ENCODE results near the gene AK4.

DNA sequence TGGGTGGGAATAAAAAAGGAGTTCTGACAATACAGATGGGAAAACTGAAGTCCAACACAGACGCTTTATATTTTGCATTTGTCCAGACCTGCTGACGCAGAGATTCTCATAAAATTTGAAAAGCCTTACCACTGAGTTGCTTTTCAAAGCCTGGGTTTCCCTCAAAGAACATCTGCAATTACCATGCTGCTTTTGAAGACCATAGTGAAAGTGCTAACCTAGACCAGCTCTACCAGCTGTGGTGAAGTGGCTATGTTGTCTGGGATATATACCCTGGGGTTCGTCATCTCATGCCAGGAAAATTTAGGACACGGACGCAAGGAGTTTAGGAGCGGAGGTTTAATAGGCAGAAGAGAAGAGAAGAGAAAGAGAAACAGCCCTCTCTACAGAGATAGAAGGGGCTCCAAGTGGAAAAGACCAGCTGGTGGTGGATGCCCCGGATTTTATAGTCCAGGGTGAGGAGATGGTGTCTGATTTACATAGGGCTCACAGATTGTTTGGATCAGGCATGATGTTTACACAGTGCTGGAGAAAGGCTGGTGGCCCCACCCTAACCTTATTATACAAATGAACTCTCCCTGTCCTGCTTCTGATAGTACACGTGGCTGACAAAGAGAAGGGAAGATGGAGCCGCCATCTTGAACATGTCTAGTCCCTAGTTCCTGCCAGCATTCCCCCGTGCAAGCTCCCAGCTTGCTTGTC, 73.8 kb downstream of the AK4 start:
- no peak for TF ChIP-seq EZH2 (IDR thresholded peaks at IDR 0.05; ENCODE audit: low read depth)
- TF ChIP-seq, protein P1, sequence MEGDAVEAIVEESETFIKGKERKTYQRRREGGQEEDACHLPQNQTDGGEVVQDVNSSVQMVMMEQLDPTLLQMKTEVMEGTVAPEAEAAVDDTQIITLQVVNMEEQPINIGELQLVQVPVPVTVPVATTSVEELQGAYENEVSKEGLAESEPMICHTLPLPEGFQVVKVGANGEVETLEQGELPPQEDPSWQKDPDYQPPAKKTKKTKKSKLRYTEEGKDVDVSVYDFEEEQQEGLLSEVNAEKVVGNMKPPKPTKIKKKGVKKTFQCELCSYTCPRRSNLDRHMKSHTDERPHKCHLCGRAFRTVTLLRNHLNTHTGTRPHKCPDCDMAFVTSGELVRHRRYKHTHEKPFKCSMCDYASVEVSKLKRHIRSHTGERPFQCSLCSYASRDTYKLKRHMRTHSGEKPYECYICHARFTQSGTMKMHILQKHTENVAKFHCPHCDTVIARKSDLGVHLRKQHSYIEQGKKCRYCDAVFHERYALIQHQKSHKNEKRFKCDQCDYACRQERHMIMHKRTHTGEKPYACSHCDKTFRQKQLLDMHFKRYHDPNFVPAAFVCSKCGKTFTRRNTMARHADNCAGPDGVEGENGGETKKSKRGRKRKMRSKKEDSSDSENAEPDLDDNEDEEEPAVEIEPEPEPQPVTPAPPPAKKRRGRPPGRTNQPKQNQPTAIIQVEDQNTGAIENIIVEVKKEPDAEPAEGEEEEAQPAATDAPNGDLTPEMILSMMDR (conservative IDR thresholded peaks at IDR 0.05) = no peak

Measured in PC-9 (cell line).